CD14-positive monocyte (primary cell): ENCODE data around the gene CCNT2. TPM values are rescaled to one million over a fixed set of nuclear protein-coding genes. Genes with fewer than 3 reads are reported as not detected.

ENCODE experiments used
- DNase-seq, 3 donors: peaks; one replicate each; pipeline ENCODE4 v3.0.0-alpha.2; 2011 to 2022
- H2AFZ ChIP-seq: 2 replicates; pipeline ENCODE4 v1.6.0; 2012; ENCODE audit warnings: mild to moderate bottlenecking, low read depth, low read length, inconsistent platforms; ENCODE audit not compliant: insufficient read depth, poor library complexity, severe bottlenecking
- H3K27ac ChIP-seq, 2 donors: 1 replicate in 1 of 2; 2 replicates in 1 of 2; pipeline ENCODE4 v1.5.1; 2012 to 2013; ENCODE audit warnings: low read length in 2 of 2, control low read depth in 1 of 2, inconsistent platforms in 1 of 2, low read depth in 1 of 2, mild to moderate bottlenecking in 1 of 2
- H3K27me3 ChIP-seq, 2 donors: one replicate each; pipeline versions ENCODE4 v1.6.0 to v1.6.1; 2011 to 2013; ENCODE audit warnings: low read length in 2 of 2; ENCODE audit not compliant: control insufficient read depth in 2 of 2, insufficient read depth in 2 of 2
- H3K36me3 ChIP-seq, 2 donors: replicated peaks in 1 of 2; 1 replicate in 1 of 2; 2 replicates in 1 of 2; pipeline versions ENCODE4 v1.5.1 to v1.6.1; 2012 to 2013; ENCODE audit warnings: low read length in 2 of 2, control low read depth in 1 of 2, inconsistent platforms in 1 of 2, mild to moderate bottlenecking in 1 of 2; ENCODE audit not compliant: insufficient read depth in 2 of 2, control insufficient read depth in 1 of 2
- H3K4me1 ChIP-seq, 2 donors: 1 replicate in 1 of 2; 2 replicates in 1 of 2; pipeline versions ENCODE4 v1.5.1 to v1.6.1; 2012 to 2013; ENCODE audit warnings: low read length in 2 of 2, control low read depth in 1 of 2, inconsistent platforms in 1 of 2, mild to moderate bottlenecking in 1 of 2, moderate library complexity in 1 of 2; ENCODE audit not compliant: insufficient read depth in 2 of 2, control insufficient read depth in 1 of 2
- H3K4me2 ChIP-seq: replicated peaks from 2 replicates; pipeline ENCODE3; 2012; ENCODE audit warnings: low read length, moderate library complexity, mild to moderate bottlenecking; ENCODE audit not compliant: poor library complexity, severe bottlenecking; ENCODE audit errors: extremely low read depth
- H3K4me3 ChIP-seq, 3 experiments: fragments of 200-600 bp in 1 of 3; sonication (generic) in 1 of 3; replicated peaks in 1 of 3; 1 replicate in 2 of 3; 2 replicates in 1 of 3; pipeline ENCODE4 v1.5.1; 2011 to 2013; ENCODE audit warnings: low read length in 3 of 3, mild to moderate bottlenecking in 3 of 3, control low read depth in 2 of 3, low read depth in 2 of 3, inconsistent platforms in 1 of 3, moderate library complexity in 1 of 3
- H3K79me2 ChIP-seq: 2 replicates; pipeline ENCODE4 v1.6.0; 2012; ENCODE audit warnings: mild to moderate bottlenecking, control low read depth, inconsistent platforms, low read length, moderate library complexity; ENCODE audit not compliant: insufficient read depth
- H3K9ac ChIP-seq: 2 replicates; pipeline ENCODE4 v1.6.0; 2017; ENCODE audit warnings: low read length, mild to moderate bottlenecking; ENCODE audit not compliant: insufficient read depth, poor library complexity, severe bottlenecking
- H3K9me3 ChIP-seq, 2 donors: replicated peaks in 1 of 2; 1 replicate in 1 of 2; 2 replicates in 1 of 2; pipeline versions ENCODE4 v1.5.1 to v1.6.1; 2012 to 2013; ENCODE audit warnings: low read length in 2 of 2, control low read depth in 1 of 2; ENCODE audit not compliant: control insufficient read depth in 1 of 2, insufficient read depth in 1 of 2
- H4K20me1 ChIP-seq: 2 replicates; pipeline ENCODE4 v1.6.0; 2012; ENCODE audit warnings: mild to moderate bottlenecking, low read length, control low read depth, moderate library complexity; ENCODE audit not compliant: insufficient read depth
- H3K27ac Mint-ChIP-seq, 7 donors: one replicate each; pipeline ENCODE4 v1.8.0; 2020; ENCODE audit warnings: mild to moderate bottlenecking in 7 of 7, mixed read lengths in 7 of 7, moderate library complexity in 6 of 7, inconsistent platforms in 2 of 7
- H3K27me3 Mint-ChIP-seq, 3 donors: one replicate each; pipeline ENCODE4 v1.8.0; 2021 to 2022; ENCODE audit warnings: low read depth in 3 of 3, mild to moderate bottlenecking in 3 of 3, mixed read lengths in 3 of 3, moderate library complexity in 3 of 3, inconsistent platforms in 1 of 3
- H3K36me3 Mint-ChIP-seq, 2 donors: one replicate each; pipeline ENCODE4 v1.8.0; 2020; ENCODE audit warnings: mixed read lengths in 2 of 2, inconsistent platforms in 1 of 2, mild to moderate bottlenecking in 1 of 2
- H3K4me1 Mint-ChIP-seq: one replicate; pipeline ENCODE4 v1.8.0; 2020; ENCODE audit warnings: mild to moderate bottlenecking, mixed read lengths
- H3K4me3 Mint-ChIP-seq, 2 donors: one replicate each; pipeline ENCODE4 v1.8.0; 2020; ENCODE audit warnings: mild to moderate bottlenecking in 2 of 2, mixed read lengths in 2 of 2, moderate library complexity in 1 of 2
- H3K9me3 Mint-ChIP-seq, 7 donors: one replicate each; pipeline ENCODE4 v1.8.0; 2020 to 2022; ENCODE audit warnings: mixed read lengths in 7 of 7, mild to moderate bottlenecking in 6 of 7, moderate library complexity in 6 of 7, inconsistent platforms in 2 of 7
- WGBS: methylation state at CpG from one replicate; pipeline ENCODE4 v1.1.5; 2013; ENCODE audit warnings: missing lambda C conversion rate; ENCODE audit not compliant: insufficient coverage; 5-methylcytosine and 5-hydroxymethylcytosine counted together
- intact Hi-C, 2 donors: fragments of 100-400 bp; cut with micrococcal nuclease; formaldehyde crosslinking; loops; one replicate each; pipeline versions ENCODE4 v1.15.0 to v1.15.1; 2023
- polyA plus RNA-seq, 3 donors: library from polyadenylated mRNA; depleted of rRNA in 1 of 3; unstranded in 2 of 3; stranded (reverse) in 1 of 3; fragments of 300-500 nt in 2 of 3; fragments of >200 nt in 1 of 3; fragmentation: Illumina TruSeq in 2 of 3; gene quantifications; 1 replicate in 2 of 3; 2 replicates in 1 of 3; pipeline ENCODE4 v1.2.3, GENCODE V29; 2012 to 2021
- TF ChIP-seq, protein P1 (sequence below): fragments of 200-600 bp; IDR thresholded peaks from one replicate; pipeline ENCODE4 v1.8.0; 2022; ENCODE audit warnings: antibody characterized with exemption, mild to moderate bottlenecking

The CCNT2 gene
- polyA plus RNA-seq, 3 donors = 8.3 to 20.5 (median 12.2) TPM

DNA sequence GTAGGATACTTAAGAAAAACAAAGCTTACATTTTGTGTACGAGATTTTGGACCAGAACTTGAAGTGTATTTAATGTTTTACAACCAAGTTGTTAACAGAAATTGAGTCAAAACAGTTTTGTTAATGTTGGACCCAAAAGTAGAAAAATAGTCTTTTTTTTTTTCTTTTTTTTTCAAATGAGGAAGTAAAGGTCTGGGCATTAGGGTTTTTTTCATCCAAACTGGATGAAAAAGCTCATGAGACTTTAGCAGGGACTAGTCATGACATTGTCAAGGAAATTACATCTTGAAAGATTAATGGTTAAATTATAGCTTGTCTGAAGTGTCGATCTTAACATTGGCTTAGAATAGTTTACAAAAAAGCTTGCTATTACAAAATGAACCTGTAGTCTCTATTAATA, 32.3 kb downstream of the CCNT2 start:
- Mint-ChIP-seq H3K4me3 (no peak overlapping the region), H3K9me3 (no peaks in the 10 kb centered on the region), H3K36me3 (peaks cover 64 to 69% of the 10 kb centered on the region in 2 donors), H3K27me3 (no peaks in the 10 kb centered on the region), H3K4me1 (peaks cover 3% of the 10 kb centered on the region), H3K27ac (no peak overlapping the region)
- Histone ChIP-seq H3K4me3 (no peak overlapping the region), H3K4me2 (no peak overlapping the region), H3K9ac (no peak overlapping the region), H4K20me1 (peaks cover 67% of the 10 kb centered on the region), H3K79me2 (peaks cover 37% of the 10 kb centered on the region), H2AFZ (no peak overlapping the region), H3K27me3 (no peaks in the 10 kb centered on the region), H3K36me3 (peaks cover 78 to 95% of the 10 kb centered on the region in 2 donors), H3K4me1 (no peaks in the 10 kb centered on the region), H3K27ac (no peak overlapping the region), H3K9me3 (no peaks in the 10 kb centered on the region)
- intact Hi-C loops = no loop called here
- TF ChIP-seq, protein P1, sequence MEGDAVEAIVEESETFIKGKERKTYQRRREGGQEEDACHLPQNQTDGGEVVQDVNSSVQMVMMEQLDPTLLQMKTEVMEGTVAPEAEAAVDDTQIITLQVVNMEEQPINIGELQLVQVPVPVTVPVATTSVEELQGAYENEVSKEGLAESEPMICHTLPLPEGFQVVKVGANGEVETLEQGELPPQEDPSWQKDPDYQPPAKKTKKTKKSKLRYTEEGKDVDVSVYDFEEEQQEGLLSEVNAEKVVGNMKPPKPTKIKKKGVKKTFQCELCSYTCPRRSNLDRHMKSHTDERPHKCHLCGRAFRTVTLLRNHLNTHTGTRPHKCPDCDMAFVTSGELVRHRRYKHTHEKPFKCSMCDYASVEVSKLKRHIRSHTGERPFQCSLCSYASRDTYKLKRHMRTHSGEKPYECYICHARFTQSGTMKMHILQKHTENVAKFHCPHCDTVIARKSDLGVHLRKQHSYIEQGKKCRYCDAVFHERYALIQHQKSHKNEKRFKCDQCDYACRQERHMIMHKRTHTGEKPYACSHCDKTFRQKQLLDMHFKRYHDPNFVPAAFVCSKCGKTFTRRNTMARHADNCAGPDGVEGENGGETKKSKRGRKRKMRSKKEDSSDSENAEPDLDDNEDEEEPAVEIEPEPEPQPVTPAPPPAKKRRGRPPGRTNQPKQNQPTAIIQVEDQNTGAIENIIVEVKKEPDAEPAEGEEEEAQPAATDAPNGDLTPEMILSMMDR = no peak
- DNase-seq = no peak
- no CpG with 5 or more reads among the region's 2 CpGs for WGBS

DNA sequence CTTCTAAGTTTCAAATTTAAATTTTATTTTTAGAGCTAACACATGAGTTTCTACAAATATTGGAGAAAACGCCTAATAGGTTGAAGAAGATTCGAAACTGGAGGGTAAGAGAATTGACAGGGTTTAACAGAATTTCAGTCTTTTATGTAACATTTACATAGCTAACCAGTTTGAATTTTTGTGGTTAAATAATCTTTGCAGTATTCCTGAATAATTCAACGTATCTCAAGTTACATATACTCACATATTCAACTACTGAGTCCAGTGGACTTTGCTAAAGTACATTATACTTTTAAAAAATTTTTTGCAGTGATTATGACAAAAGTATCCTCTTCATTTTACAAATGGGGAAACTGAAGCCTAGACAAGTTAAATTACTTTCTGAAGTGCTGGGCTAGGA, 34.0 kb downstream of the CCNT2 start:
- Mint-ChIP-seq H3K36me3 (peaks cover 68 to 73% of the 10 kb centered on the region in 2 donors), H3K27me3 (no peaks in the 10 kb centered on the region), H3K4me3 (no peak overlapping the region), H3K4me1 (peaks cover 3% of the 10 kb centered on the region), H3K27ac (no peak overlapping the region), H3K9me3 (no peaks in the 10 kb centered on the region)
- Histone ChIP-seq H3K9ac (no peak overlapping the region), H3K79me2 (peaks cover 28% of the 10 kb centered on the region), H3K4me3 (no peak overlapping the region), H3K36me3 (peaks cover 80 to 97% of the 10 kb centered on the region in 2 donors), H3K4me2 (no peak overlapping the region), H3K27ac (no peak overlapping the region), H3K9me3 (no peaks in the 10 kb centered on the region), H3K4me1 (no peaks in the 10 kb centered on the region), H4K20me1 (peaks cover 63% of the 10 kb centered on the region), H2AFZ (no peak overlapping the region), H3K27me3 (no peaks in the 10 kb centered on the region)
- DNase-seq = no peak
- intact Hi-C loops = no loop called here
- no CpG with 5 or more reads among the region's 3 CpGs for WGBS
- TF ChIP-seq, protein P1 = no peak
